HG03060 (cell line): ENCODE results near the gene CREBL2.
"Not testable (repeated sequence)": the region's sequence is repeated elsewhere in the genome, so short reads cannot be mapped to it uniquely, and the experiment has no call there.

Source experiments
- ATAC-seq: cut with Tn5 transposase; IDR thresholded peaks from one replicate; pipeline ENCODE4 v1.9.1; 2021; ENCODE audit warnings: low read depth, moderate number of reproducible peaks; ENCODE audit not compliant: unreplicated experiment

Gene CREBL2

GRCh38 chr12:12595929-12596328 lies 15.7 kb upstream of the CREBL2 start:
- ATAC-seq, result not testable (repeated sequence)

- not testable (repeated sequence) for ATAC-seq
These were observed 15.1 kb upstream of the CREBL2 start for GRCh38 chr12:12596598-12596997.

- ATAC-seq, result no peak
These were observed 12.8 kb upstream of the CREBL2 start for GRCh38 chr12:12598864-12599263.

- ATAC-seq, result no peak
These were observed 11.7 kb upstream of the CREBL2 start for GRCh38 chr12:12599750-12600643.

GRCh38 chr12:12600659-12601058 lies 11.0 kb upstream of the CREBL2 start:
- ATAC-seq, result no peak

GRCh38 chr12:12604740-12605139 lies 6.9 kb upstream of the CREBL2 start:
- no peak for ATAC-seq

GRCh38 chr12:12606781-12607589 lies 4.7 kb upstream of the CREBL2 start:
- ATAC-seq, result peak; percentile 36

- no peak for ATAC-seq
These were observed 3.1 kb upstream of the CREBL2 start for GRCh38 chr12:12608557-12608957.

GRCh38 chr12:12609692-12610091 lies 2.0 kb upstream of the CREBL2 start:
- ATAC-seq, result no peak

- ATAC-seq, result no peak
These were observed 965 bp upstream of the CREBL2 start for GRCh38 chr12:12610711-12611110.

GRCh38 chr12:12612358-12612757 lies 682 bp downstream of the CREBL2 start:
- ATAC-seq, result no peak

GRCh38 chr12:12613344-12613743 lies 1.7 kb downstream of the CREBL2 start:
- no peak for ATAC-seq

- ATAC-seq, result no peak
These were observed 2.7 kb downstream of the CREBL2 start for GRCh38 chr12:12614342-12614741.

GRCh38 chr12:12616512-12617310 lies 5.0 kb downstream of the CREBL2 start:
- no peak for ATAC-seq

- not testable (repeated sequence) for ATAC-seq
These were observed 6.4 kb downstream of the CREBL2 start for GRCh38 chr12:12618064-12618463.

- ATAC-seq, result no peak
These were observed 9.1 kb downstream of the CREBL2 start for GRCh38 chr12:12620730-12621315.

- ATAC-seq, result no peak
These were observed 10.7 kb downstream of the CREBL2 start for GRCh38 chr12:12622418-12622817.

GRCh38 chr12:12624498-12624992 lies 12.9 kb downstream of the CREBL2 start:
- ATAC-seq, result no peak

GRCh38 chr12:12626471-12626870 lies 14.8 kb downstream of the CREBL2 start:
- ATAC-seq, result no peak

- ATAC-seq, result no peak
These were observed 15.7 kb downstream of the CREBL2 start for GRCh38 chr12:12627308-12627827.
